Caco-2 (cell line): ENCODE results near the gene NDST1. TPM values are rescaled to one million over a fixed set of nuclear protein-coding genes. Genes with fewer than 3 reads are reported as not detected.

Experiments used
- BruUV-seq: library from RNA; stranded (reverse); fragments of 400-500 nt; replicated peaks from 2 replicates; lab custom pipeline; 2021; lab: Mats Ljungman, UMichigan
- CTCF ChIA-PET: fragments of 300-600 bp; sonication (Branson Sonifier 250); formaldehyde crosslinking; loops from one replicate; lab custom pipeline; 2022; ENCODE audit warnings: antibody characterized with exemption; lab: Charles Lee
- POLR2A ChIA-PET: fragments of 300-600 bp; sonication (Branson Sonifier 250); formaldehyde crosslinking; loops from one replicate; lab custom pipeline; 2022; ENCODE audit warnings: antibody characterized with exemption; lab: Charles Lee
- DNase-seq, 2 experiments: peaks; one replicate each; pipeline versions ENCODE4 v3.0.0 to v3.0.0-alpha.2; 2020 to 2022
- H3K27me3 ChIP-seq: replicated peaks from 2 replicates; pipeline ENCODE4 v1.6.0; 2011; ENCODE audit warnings: low read length; ENCODE audit not compliant: control insufficient read depth, insufficient read depth
- H3K36me3 ChIP-seq: 2 replicates; pipeline ENCODE4 v1.5.1; 2011; ENCODE audit warnings: low read length; ENCODE audit not compliant: control insufficient read depth, insufficient read depth
- H3K4me1 ChIP-seq: fragments of 250-450 bp; sonication (Bioruptor Pico); 2 replicates; pipeline ENCODE4 v1.5.1; 2020; ENCODE audit warnings: mild to moderate bottlenecking
- H3K4me3 ChIP-seq: 2 replicates; pipeline ENCODE4 v1.5.1; 2011; ENCODE audit warnings: low read depth, mild to moderate bottlenecking, control low read depth, low read length
- H3K9me3 ChIP-seq: fragments of 250-450 bp; sonication (Bioruptor Pico); 2 replicates; pipeline ENCODE4 v1.5.1; 2020; ENCODE audit warnings: mild to moderate bottlenecking, moderate library complexity
- H3K27ac Mint-ChIP-seq: one replicate; pipeline ENCODE4 v1.8.0; 2022; ENCODE audit warnings: mixed read lengths; ENCODE audit not compliant: unreplicated experiment
- H3K27me3 Mint-ChIP-seq: one replicate; pipeline ENCODE4 v1.8.0; 2022; ENCODE audit warnings: mixed read lengths; ENCODE audit not compliant: insufficient read depth, unreplicated experiment
- H3K36me3 Mint-ChIP-seq: one replicate; pipeline ENCODE4 v1.8.0; 2022; ENCODE audit warnings: mild to moderate bottlenecking, mixed read lengths; ENCODE audit not compliant: insufficient read depth, unreplicated experiment
- H3K4me1 Mint-ChIP-seq: one replicate; pipeline ENCODE4 v1.8.0; 2022; ENCODE audit warnings: low read depth, mixed read lengths; ENCODE audit not compliant: unreplicated experiment
- H3K4me3 Mint-ChIP-seq: one replicate; pipeline ENCODE4 v1.8.0; 2022; ENCODE audit warnings: mild to moderate bottlenecking, moderate library complexity, mixed read lengths; ENCODE audit not compliant: unreplicated experiment
- H3K9me3 Mint-ChIP-seq: one replicate; pipeline ENCODE4 v1.8.0; 2022; ENCODE audit warnings: mixed read lengths; ENCODE audit not compliant: unreplicated experiment
- CTCF ChIP-seq, 2 experiments: fragments of 200-600 bp in 1 of 2; IDR thresholded peaks; 1 replicate in 1 of 2; 2 replicates in 1 of 2; pipeline versions ENCODE4 v1.5.1 to v1.8.0; 2011 to 2022; ENCODE audit warnings: antibody characterized with exemption in 1 of 2, control low read depth in 1 of 2, inconsistent platforms in 1 of 2, low read depth in 1 of 2, low read length in 1 of 2, mild to moderate bottlenecking in 1 of 2, moderate library complexity in 1 of 2; ENCODE audit not compliant: insufficient read depth in 1 of 2, severe bottlenecking in 1 of 2, unreplicated experiment in 1 of 2
- intact Hi-C: fragments of 100-400 bp; cut with micrococcal nuclease; formaldehyde crosslinking; loops from one replicate; pipeline ENCODE4 v1.10.0; 2022; ENCODE audit not compliant: unreplicated experiment
- total RNA-seq: library from RNA; stranded (reverse); gene quantifications from 2 replicates; pipeline ENCODE4 v1.2.3, GENCODE V29; 2022

NDST1 gene
- total RNA-seq, 1 experiment from 2014 or later = 110 TPM

DNA sequence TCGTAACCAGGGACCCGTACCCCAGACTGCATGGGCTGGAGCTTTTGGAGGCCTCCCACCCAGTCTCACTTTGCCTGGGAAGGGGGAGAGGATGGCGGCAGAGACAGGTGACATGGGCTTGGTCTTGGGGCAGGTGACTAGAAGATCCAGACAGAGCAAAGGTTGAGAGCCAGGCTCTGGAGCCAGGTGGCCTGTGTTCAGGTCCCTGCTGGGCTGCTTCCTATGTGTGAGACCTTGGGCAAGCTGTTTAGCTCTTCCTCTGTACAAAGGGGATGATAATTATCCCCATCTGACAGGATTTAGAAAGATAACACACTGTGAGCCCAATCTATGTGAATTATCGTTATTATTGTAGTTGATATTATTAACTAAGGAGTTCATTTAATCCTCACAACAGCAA is 16.1 kb upstream of the NDST1 start:
- no TSS peak for BruUV-seq

DNA sequence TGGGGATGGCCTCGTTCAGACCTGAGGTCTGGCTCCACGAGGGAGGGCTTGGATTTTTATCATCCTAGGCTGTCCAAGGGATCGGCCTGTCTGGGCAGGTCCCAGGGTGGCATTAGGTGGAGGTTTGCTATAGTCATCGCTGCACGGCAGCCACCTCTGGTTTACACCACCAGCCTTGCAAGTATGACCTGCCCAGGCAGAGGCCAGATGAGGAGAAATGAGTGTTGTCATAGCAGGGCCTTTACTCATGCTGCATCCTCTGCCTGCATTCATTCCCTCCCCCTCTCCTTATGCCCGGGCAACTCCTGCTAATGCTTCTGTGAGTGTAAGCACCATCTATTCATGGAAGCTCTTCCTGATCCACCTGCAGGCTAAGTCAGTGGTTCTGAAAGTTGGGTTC is 15.3 kb upstream of the NDST1 start:
- H3K4me3 ChIP-seq = no peak overlapping the region
- Mint-ChIP-seq H3K27me3 (no peaks in the 10 kb centered on the region), H3K9me3 (no peaks in the 10 kb centered on the region), H3K4me3 (no peak overlapping the region), H3K36me3 (peaks cover 51% of the 10 kb centered on the region), H3K4me1 (peaks cover 49% of the 10 kb centered on the region), H3K27ac (peak overlapping the region; percentile 1)
- H3K27me3 ChIP-seq = no peaks in the 10 kb centered on the region
- H3K36me3 ChIP-seq = peaks cover 3% of the 10 kb centered on the region; the same call in 1 of the 2 replicates
- POLR2A ChIA-PET = no interaction called here
- H3K4me1 ChIP-seq = peaks cover 50% of the 10 kb centered on the region
- BruUV-seq = no TSS peak
- no peaks in the 10 kb centered on the region for H3K9me3 ChIP-seq
- intact Hi-C loops = no loop called here
- no peak for TF ChIP-seq CTCF (IDR thresholded peaks at IDR 0.05; ENCODE audit: insufficient read depth in 1 of 2, low read depth in 1 of 2, low read length in 1 of 2, severe bottlenecking in 1 of 2, unreplicated experiment in 1 of 2)
- CTCF ChIA-PET = interaction anchor here (0.7 kb wide), 1 partner anchor 18 kb away, joined by 3 read pairs; no protein-coding TSS in a partner anchor
- no peak for DNase-seq

More for the DNA sequence above, 16.1 kb upstream of the NDST1 start:
- CTCF ChIA-PET = no interaction called here
- Histone ChIP-seq H3K4me3 (no peak overlapping the region), H3K9me3 (no peaks in the 10 kb centered on the region), H3K27me3 (no peaks in the 10 kb centered on the region), H3K36me3 (peaks cover 3% of the 10 kb centered on the region; the same call in 1 of the 2 replicates), H3K4me1 (peaks cover 51% of the 10 kb centered on the region)
- no peak for DNase-seq
- Mint-ChIP-seq H3K36me3 (peaks cover 53% of the 10 kb centered on the region), H3K27me3 (no peaks in the 10 kb centered on the region), H3K4me3 (no peak overlapping the region), H3K27ac (peak overlapping the region; percentile 1), H3K9me3 (no peaks in the 10 kb centered on the region), H3K4me1 (peaks cover 54% of the 10 kb centered on the region)
- POLR2A ChIA-PET = interaction anchor here (0.6 kb wide), 1 partner anchor 33 kb away, joined by 12 read pairs; no protein-coding TSS in a partner anchor
- no peak for TF ChIP-seq CTCF (IDR thresholded peaks at IDR 0.05; ENCODE audit: insufficient read depth in 1 of 2, low read depth in 1 of 2, low read length in 1 of 2, severe bottlenecking in 1 of 2, unreplicated experiment in 1 of 2)
- intact Hi-C loops = no loop called here

- H3K4me3 Mint-ChIP-seq = no peak overlapping the region
- BruUV-seq = TSS peak; percentile 3
- H3K4me1 Mint-ChIP-seq = peaks cover 43% of the 10 kb centered on the region
- ChIA-PET CTCF (no interaction called here), POLR2A (no interaction called here)
- Histone ChIP-seq H3K4me1 (peaks cover 46% of the 10 kb centered on the region), H3K36me3 (peaks cover 3% of the 10 kb centered on the region; the same call in 1 of the 2 replicates), H3K4me3 (no peak overlapping the region), H3K9me3 (no peaks in the 10 kb centered on the region), H3K27me3 (no peaks in the 10 kb centered on the region)
- intact Hi-C loops = no loop called here
- H3K9me3 Mint-ChIP-seq = no peaks in the 10 kb centered on the region
- H3K36me3 Mint-ChIP-seq = peaks cover 52% of the 10 kb centered on the region
- TF ChIP-seq CTCF (IDR thresholded peaks at IDR 0.05; ENCODE audit: insufficient read depth in 1 of 2, low read depth in 1 of 2, low read length in 1 of 2, severe bottlenecking in 1 of 2, unreplicated experiment in 1 of 2) = no peak
- peak overlapping the region; percentile 48 for H3K27ac Mint-ChIP-seq
- no peak for DNase-seq
- H3K27me3 Mint-ChIP-seq = no peaks in the 10 kb centered on the region
Measured at GRCh38 chr5:150496098-150496497, 11.8 kb upstream of the NDST1 start.
